ENCODE data around the gene SH2D2A.

Gene SH2D2A

DNA sequence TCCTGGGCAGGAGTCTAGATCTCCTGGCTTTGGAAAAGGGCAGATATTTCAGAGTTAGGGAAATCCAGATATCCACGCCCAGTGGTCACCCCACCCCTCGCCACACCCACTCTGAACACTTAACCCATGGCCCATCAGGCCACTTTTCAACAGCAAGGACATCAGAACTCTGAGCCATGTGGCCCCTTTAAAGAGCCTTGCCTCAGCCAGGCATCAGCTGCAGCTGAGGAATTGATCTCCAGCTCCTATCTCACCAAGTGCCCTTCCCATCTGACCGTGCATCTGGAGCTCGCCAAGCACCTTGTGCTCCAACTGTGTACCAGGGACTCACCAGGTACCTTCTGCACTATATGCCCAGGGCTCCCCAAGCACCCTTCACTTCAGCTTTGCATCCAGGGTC, 20.2 kb upstream of the SH2D2A start:
- DNase-seq (ENCODE audit: insufficient read length, low spot score): no peak
- TF ChIP-seq, protein P1, sequence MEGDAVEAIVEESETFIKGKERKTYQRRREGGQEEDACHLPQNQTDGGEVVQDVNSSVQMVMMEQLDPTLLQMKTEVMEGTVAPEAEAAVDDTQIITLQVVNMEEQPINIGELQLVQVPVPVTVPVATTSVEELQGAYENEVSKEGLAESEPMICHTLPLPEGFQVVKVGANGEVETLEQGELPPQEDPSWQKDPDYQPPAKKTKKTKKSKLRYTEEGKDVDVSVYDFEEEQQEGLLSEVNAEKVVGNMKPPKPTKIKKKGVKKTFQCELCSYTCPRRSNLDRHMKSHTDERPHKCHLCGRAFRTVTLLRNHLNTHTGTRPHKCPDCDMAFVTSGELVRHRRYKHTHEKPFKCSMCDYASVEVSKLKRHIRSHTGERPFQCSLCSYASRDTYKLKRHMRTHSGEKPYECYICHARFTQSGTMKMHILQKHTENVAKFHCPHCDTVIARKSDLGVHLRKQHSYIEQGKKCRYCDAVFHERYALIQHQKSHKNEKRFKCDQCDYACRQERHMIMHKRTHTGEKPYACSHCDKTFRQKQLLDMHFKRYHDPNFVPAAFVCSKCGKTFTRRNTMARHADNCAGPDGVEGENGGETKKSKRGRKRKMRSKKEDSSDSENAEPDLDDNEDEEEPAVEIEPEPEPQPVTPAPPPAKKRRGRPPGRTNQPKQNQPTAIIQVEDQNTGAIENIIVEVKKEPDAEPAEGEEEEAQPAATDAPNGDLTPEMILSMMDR (IDR thresholded peaks at IDR 0.05; ENCODE audit: insufficient read depth, missing control alignments): no peak
- no peak for FAIRE-seq

DNA sequence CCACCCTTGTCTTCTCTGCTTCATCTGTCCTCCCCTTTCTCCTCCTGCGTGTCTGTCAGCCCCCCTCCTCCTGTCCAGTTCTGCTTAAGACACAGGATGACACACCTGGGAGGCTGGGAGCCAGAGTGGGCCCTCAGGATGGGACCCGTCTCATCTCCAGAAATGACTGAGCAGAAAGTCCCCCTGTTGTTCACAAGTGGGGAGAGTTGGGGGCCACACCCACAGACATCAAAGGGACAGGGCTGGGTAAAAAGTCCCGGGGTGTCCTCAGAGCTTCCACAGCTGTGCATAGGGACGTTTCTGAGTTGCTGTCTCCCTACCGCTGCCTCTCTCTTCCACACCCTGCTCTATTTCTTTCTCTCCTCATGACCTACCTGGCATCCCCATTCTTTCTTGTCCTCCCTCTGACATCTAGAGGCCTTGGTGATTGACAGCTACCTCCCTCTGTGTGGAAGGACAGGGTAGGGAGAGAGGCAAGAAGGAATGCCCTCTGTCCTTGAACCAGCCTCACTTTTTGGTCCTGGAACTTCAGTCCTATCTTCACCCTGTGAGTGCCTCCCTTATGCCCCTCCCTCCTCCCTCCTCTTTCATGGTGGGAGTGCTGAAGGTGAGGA, 19.5 kb upstream of the SH2D2A start:
- TF ChIP-seq, protein P1 (IDR thresholded peaks at IDR 0.05; ENCODE audit: insufficient read depth, missing control alignments): no peak
- FAIRE-seq (no peak), DNase-seq (ENCODE audit: insufficient read length, low spot score) (no peak)

DNA sequence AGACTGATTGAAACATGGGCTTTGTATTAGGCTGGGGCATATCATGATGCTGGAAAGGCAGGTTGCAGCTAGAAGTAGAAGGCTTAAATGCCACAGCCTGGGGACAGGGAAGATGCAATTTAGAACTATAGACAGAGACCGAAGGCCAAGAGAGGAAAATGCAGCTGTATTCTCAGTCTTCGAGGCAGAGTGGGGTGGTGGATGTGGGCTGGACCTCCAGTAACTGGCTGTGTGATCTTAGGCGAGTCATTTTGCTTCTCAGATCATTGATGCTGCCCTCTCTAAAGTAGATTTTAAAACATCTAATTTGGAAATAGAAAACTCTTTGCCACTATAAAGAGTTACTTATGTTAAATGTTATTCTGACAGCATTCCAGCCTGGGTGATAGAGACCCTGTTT, 17.7 kb upstream of the SH2D2A start:
- FAIRE-seq (no peak), DNase-seq (ENCODE audit: insufficient read length, low spot score) (no peak)
- TF ChIP-seq, protein P1 (IDR thresholded peaks at IDR 0.05; ENCODE audit: insufficient read depth, missing control alignments): no peak

DNA sequence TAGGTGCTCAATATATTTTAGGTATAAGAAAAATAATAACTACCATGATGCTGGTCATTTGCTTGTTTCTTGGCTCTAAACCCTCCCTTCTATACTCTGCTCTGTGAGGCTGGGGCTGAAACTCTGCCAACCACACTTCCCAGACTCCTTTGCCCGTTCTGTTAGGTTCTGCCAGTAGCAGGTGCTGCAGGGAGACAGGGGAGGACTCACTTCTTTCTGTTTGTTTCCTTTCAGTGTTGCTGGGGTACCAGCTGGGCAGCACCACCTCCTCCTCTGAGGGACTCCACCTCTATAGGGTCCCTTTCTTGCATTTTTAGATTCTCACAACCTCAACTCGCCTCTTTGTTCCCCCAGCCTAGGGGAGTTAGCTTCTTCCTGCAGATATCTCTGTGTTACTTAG, 17.0 kb upstream of the SH2D2A start:
- TF ChIP-seq, protein P1 (IDR thresholded peaks at IDR 0.05; ENCODE audit: insufficient read depth, missing control alignments): no peak
- FAIRE-seq (no peak), DNase-seq (ENCODE audit: insufficient read length, low spot score) (no peak)

DNA sequence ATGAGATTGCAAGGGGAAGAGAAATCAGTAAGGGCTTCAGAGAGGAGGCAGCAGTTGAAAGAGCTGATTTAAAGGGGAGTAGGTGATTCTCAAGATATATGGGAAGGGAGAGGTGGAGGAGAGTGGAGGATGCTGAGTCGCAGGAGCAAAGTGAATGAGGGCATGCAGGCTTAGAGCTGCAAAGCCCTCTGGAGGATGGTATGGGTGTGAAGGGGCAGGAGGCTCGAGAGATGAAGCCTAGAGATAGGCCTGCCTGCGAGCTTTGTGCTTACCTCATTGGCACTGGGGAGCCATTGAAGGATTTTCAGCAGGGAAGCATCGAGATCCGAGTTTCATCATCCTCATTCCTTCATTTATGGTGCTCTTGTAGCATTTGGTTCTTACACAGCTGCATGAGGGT, 15.8 kb upstream of the SH2D2A start:
- FAIRE-seq: no peak

DNA sequence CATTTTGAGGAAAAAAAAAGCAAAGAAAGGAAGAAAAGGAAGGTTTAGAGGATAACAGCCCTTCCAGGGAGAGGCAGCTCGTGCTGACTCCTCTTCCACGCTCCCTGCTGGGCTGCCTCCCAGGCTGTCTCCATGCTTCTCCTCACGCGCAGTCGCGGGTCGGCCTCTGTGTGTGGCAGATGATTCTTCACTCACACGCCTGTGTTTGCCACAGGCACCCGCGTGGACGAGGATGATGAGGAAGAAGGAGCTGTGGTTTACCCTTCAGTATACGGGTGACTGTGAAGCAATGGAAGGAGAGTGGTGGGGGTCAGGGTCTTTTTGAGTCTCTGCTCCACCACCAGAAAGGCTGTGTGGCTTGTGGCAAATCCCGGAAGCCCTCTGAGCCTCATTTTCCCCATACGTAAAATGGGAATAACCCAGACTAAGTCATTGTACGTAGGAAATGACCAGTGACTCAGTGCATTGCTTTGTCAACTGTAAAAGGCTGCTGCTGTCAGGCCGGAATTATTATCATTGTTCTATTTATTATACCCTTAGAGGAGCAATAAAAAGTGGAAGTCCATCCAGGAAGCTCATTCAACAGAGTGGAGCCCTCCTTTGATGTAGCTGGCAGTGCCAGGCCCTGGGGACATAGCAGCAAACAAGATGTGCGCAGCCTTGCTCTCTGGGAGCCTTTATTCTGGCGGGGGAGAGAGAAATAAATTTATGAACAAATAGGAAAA, 11.9 kb upstream of the SH2D2A start:
- DNase-seq (ENCODE audit: insufficient read length, low spot score): no peak
- TF ChIP-seq, protein P1 (IDR thresholded peaks at IDR 0.05; ENCODE audit: insufficient read depth, missing control alignments): no peak
- FAIRE-seq: no peak

More for the DNA sequence above, 15.8 kb upstream of the SH2D2A start:
- TF ChIP-seq, protein P1 (IDR thresholded peaks at IDR 0.05; ENCODE audit: insufficient read depth, missing control alignments): no peak
- no peak for DNase-seq (ENCODE audit: insufficient read length, low spot score)

DNA sequence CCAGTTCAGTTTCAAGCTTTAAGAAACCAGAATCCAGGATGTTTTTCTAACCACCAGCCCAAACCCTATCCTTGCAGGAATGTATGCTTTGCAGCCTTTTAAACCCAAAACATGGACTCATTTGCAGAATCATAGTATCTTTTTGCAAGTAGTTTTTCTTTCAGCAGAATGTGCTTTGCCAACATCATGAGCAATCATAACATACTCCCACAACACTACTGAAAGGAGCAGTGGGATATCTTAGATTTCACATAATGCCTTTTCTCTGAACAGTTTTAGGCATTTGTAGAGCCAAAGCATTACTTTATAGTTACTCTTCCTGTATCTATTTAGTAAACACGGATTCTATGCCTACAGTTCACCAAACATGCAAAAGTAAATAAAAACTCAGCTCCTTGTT, 10.0 kb upstream of the SH2D2A start:
- TF ChIP-seq, protein P1 (IDR thresholded peaks at IDR 0.05; ENCODE audit: insufficient read depth, missing control alignments): no peak
- DNase-seq (ENCODE audit: insufficient read length, low spot score): no peak
- no peak for FAIRE-seq
